GM13976 (cell line): ENCODE measurements around the gene SLC35E4.
A peak's percentile ranks its signal among the peaks of the same experiment; 100 is the strongest.

Experiments
- DNase-seq: peaks from one replicate; pipeline ENCODE4 v3.0.0; 2012; ENCODE audit warnings: low spot score
- in situ Hi-C: fragments of 300-500 bp; cut with MboI; formaldehyde crosslinking; loops from one replicate; pipeline ENCODE4 v1.12.0; 2022; ENCODE audit warnings: low sequenced_read_pairs, mixed read lengths, inconsistent platforms; ENCODE audit not compliant: unreplicated experiment
- TF ChIP-seq, protein P1 (sequence below): IDR thresholded peaks from 2 replicates; pipeline ENCODE4 v1.5.1; 2012; ENCODE audit warnings: borderline replicate concordance, mild to moderate bottlenecking; ENCODE audit not compliant: insufficient read depth; ENCODE audit errors: extremely low read depth, missing control alignments, control extremely low read depth

The SLC35E4 gene

DNA sequence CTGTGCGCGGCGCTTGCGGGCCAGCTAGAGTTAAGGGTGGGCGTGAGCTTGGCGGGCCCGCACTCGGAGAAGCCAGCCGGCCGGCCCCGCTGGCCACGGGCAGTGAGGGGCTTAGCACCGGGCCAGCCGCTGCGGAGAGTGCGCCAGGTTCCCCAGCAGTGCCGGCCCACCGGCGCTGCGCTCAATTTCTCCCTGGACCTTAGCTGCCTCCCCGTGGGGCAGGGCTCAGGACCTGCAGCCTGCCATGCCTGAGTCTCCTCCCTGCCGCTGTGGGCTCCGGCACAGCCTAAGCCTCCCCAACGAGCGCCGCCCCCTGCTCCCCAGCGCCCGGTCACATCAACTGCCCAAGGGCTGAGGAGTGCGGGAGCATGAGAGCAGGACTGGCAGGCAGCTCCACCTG lies 38.7 kb upstream of the SLC35E4 start:
- in situ Hi-C loops, result no loop called here
- TF ChIP-seq, protein P1, sequence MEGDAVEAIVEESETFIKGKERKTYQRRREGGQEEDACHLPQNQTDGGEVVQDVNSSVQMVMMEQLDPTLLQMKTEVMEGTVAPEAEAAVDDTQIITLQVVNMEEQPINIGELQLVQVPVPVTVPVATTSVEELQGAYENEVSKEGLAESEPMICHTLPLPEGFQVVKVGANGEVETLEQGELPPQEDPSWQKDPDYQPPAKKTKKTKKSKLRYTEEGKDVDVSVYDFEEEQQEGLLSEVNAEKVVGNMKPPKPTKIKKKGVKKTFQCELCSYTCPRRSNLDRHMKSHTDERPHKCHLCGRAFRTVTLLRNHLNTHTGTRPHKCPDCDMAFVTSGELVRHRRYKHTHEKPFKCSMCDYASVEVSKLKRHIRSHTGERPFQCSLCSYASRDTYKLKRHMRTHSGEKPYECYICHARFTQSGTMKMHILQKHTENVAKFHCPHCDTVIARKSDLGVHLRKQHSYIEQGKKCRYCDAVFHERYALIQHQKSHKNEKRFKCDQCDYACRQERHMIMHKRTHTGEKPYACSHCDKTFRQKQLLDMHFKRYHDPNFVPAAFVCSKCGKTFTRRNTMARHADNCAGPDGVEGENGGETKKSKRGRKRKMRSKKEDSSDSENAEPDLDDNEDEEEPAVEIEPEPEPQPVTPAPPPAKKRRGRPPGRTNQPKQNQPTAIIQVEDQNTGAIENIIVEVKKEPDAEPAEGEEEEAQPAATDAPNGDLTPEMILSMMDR, result no peak
- no peak for DNase-seq

DNA sequence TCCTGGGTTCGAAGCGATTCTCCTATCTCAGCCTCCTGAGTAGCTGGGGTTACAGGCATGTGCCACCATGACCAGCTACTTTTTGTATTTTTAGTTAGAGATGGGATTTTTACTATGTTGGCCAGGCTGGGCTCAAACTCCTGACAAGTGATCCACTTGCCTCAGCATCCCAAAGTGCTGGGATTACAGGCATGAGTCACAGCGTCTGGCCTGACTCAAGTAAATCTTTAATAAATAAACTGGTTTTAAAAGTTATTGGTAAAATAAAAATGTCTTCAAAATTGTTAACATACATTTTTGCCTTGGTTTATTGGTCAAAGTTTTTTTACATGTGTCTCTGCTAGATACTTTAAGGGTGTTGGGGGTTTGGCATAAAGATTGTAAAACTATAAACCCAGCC lies 36.6 kb upstream of the SLC35E4 start:
- DNase-seq, result no peak
- in situ Hi-C loops, result no loop called here
- TF ChIP-seq, protein P1, result no peak

DNA sequence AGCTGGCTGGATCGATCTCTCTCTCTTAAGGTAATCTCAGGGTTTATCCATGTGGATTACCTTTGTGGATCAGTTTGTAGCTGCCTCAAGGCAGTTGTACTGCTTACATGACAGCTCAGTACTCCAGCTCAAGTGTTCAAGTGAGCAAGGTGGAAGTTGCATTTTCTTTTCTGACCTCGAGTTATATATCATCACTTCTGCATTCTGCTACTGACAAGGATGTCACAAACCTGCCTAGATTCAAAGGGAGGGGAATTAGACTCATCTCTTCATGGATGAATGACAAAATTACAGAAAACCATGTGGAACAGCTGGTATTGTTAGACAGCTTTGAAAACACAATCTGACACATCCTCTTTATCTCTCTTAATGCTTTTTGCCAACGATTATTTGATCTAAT lies 34.7 kb upstream of the SLC35E4 start:
- in situ Hi-C loops, result no loop called here
- TF ChIP-seq, protein P1, result no peak
- no peak for DNase-seq

DNA sequence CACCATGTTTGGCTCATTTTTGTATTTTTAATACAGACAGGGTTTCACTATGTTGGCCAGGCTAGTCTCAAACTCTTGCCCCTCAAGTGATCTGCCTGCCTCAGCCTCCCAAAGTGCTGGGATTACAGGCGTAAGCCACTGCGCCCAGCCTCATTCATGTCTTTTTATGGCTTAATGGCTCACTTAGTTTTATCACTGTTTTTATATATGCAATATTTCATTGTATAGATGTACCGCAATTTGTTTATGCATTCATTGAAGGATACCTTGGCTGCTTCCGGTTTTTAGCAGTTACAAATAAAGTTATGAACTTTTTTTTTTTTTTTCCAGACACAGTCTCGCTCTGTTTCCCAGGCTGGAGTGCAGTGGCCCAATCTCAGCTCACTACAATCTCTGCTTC lies 34.1 kb upstream of the SLC35E4 start:
- in situ Hi-C loops, result no loop called here
- no peak for DNase-seq
- TF ChIP-seq, protein P1, result no peak

DNA sequence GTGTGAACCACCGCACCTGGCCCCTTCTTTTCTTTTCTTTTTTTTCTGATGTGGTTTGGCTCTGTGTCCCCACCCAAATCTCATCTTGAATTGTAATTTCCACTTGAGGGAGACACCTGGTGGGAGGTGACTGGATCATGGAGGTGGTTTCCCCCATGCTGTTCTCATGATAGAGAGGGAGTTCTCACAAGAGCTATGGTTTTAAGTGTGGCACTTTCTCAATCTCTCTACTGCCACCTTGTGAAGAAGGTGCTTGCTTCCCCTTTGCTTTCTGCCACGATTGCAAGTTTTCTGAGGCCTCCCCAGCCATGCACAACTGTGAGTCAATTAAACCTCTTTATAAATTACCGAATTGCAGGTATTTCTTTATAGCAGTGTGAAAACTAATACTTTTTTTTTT lies 33.5 kb upstream of the SLC35E4 start:
- DNase-seq, result no peak
- in situ Hi-C loops, result no loop called here
- TF ChIP-seq, protein P1, result peak; percentile 33

DNA sequence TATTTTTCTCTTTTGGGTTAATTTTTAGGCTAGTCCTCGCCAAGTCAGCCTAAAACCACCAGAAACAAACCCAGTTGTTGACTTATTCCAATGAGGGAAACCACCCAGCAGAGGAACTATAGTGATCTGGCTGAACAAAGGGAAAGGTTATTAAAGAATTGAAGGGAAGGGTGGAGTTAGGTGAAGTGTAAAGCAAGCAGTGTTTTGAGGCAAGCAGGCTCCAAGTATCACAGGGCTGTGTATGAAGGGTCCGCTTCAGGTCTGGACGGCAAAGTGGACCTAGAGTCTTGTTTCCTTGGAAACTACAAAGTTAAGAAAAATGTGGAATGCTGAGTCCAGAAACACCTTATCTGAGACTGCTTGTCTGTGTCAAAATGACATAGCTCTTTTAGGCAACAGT lies 31.8 kb upstream of the SLC35E4 start:
- in situ Hi-C loops, result no loop called here
- TF ChIP-seq, protein P1, result no peak

DNA sequence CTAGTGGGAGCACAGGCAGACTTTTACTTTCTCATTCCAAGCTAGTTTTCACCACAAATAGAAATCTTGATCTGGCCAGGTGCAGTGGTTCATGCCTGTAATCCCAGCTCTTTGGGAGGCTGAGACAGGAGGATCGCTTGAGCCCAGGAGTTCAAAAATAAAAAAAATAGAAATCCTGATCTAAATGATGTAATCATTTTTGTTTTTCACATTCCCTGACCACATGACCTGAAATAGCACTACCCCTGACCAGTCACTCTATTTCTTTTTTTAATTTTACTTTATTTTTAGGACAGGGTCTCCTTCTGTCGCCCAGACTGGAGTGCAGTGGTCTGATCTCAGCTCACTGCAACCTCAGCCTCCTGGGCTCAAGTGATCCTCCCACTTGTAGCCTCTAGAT lies 30.9 kb upstream of the SLC35E4 start:
- TF ChIP-seq, protein P1, result no peak
- no peak for DNase-seq
- in situ Hi-C loops, result no loop called here

More for the DNA sequence above, 31.8 kb upstream of the SLC35E4 start:
- DNase-seq, result no peak
